SW480 (cell line): ENCODE results near the gene POLR2C.

Experiments
- DNase-seq: peaks from one replicate; pipeline ENCODE4 v3.0.0-alpha.2; 2016; ENCODE audit warnings: low spot score

The POLR2C gene

DNA sequence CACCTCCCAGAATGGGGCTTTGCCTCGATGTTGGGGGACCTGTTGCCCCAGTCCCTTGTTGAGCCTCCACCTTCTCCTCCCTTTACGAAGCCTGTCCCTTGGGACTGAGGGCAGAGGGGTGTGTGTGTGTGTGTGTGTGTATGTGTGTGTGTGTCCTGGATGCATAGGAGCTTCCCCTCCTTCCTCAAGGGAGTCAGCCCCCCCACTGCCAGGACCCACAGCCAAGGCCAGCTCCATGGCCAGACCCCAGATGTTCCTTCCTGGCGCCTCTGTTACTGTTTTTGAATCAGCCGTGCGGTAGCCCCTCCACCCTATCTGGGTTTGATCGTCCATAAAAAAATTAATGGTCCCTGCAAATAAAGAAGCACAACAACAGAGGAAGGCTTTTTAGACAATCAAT, 41.5 kb downstream of the POLR2C start:
- DNase-seq: no peak

DNA sequence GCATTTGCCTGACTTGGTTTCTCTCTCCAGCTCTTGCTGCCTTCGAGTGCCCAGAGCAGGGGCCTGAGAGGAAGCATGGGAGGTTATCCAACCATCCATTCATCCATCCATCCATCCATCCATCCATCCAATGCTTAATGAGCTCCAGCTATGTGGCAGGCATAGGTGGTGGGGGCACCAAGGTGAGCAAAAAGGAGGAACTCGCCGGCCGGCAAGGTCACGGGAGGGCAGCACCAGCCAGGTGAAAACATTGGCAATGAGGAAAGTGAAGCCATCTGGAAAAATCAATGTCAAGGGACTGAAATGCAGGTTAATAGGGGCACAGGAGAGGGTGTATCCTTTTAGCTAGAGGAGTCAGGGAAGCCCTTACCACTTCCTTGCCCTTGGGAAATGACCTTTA, 42.0 kb downstream of the POLR2C start:
- DNase-seq: no peak

- no peak for DNase-seq
These were observed 42.7 kb downstream of the POLR2C start for GRCh38 chr16:57505169-57505568.

DNA sequence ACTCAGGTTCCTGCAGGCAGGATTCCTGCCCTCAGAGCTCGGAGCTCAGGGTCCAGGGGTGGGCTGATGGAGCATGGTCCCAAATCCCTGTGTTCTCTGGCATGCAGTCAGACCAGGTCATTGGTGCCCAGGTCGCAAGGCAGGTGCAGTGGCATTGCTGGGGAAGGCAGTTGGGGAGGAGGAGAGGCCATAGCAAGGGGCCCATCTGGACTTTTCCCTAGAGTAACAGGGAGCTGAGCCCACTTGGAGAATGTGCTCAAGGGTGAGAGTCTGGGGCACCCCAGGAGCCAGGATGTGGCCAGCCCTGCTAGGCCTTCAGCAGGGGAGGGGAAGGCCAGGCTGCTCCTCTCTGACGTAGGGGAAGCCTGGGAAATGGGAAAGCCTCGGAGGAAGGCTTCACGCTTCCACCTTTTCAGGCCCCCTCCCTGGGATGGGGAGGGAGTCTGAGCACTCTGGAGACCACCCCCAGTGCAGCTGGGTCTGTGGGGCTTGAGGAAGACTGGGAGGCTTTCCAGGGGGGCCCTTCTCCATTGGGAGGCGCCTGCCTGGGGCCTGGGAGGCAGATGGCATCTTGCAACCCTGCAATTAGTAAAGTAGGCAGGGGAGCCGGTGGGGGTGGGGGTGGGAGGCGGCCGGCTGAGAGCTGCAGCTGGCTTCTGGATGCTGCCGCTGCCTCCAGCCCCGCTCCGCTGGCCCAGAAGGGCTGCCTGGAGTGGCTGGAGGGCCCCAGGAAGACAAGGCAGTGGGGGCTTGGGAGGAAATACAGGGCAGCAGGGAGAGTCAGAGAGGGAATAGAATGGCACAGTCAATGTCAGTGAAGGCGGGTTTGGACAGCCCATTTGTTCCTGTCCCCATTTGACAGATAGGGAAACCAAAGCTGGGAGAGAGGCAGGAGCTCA, 44.9 kb downstream of the POLR2C start:
- DNase-seq: no peak

DNA sequence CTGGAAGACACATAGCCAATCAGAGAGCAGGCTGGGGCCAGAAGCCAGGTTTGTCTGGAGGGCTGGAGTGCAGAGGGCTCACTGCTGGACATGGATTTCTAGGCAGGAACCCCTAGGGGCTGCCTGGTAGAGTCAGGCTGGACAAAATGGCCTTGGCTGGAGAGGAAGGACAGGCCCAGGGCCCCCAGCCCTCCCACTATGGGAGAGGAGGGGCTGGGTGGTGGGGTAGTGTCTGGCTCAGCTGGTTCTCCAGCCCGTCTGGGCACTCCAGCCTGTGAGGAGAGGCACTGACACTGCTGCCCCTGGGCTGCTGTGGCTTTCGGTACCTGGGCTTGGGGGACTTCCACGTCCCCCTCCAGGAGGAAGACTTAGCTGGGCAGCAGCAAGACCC, 45.6 kb downstream of the POLR2C start:
- no peak for DNase-seq

GRCh38 chr16:57509231-57509923, 46.9 kb downstream of the POLR2C start:
- DNase-seq: no peak

DNA sequence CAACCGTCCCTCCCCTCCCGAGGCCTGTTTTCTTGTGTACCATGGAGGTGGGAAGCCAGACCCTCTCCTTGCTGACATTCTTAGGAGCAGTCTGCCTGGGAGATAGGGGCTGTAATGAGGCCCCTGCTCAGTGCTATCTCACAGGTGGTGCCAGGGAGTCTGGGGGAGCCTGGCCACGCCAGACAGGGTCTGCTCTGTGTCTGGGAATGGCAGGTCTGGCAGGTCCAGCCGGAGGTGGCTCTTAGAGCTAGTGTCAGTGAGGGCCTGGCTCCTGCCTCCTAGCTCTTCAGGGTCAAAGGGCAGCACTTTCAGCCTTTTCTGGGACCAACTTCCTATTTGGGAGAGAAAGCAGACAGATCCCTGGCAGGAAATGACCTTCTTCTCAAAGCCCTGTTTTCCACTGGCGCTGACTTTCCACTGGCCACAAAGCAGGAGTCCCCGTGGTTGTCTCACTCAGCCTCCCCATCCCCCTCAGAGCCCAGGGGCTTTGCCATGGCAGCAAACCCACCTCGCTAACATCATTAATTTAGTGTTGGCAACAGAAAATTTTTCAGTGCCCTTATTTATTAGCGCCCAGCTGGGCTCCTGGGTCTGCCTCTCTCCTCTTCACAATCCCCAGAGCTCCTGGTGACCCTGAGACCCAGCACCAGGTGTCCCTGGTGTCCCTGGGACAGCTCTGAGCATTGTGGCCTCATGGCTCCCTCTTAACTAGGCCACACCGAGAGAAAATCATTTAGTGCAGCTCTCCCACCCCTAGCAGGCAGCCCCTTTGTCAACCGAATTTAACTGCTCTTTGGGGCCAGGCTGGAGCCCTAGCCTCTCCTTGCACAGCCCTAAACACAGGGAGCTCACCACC, 47.8 kb downstream of the POLR2C start:
- DNase-seq: no peak

- DNase-seq: no peak
These were observed 50.0 kb downstream of the POLR2C start for GRCh38 chr16:57512296-57513001.

- no peak for DNase-seq
These were observed 51.1 kb downstream of the POLR2C start for GRCh38 chr16:57513371-57514102.

DNA sequence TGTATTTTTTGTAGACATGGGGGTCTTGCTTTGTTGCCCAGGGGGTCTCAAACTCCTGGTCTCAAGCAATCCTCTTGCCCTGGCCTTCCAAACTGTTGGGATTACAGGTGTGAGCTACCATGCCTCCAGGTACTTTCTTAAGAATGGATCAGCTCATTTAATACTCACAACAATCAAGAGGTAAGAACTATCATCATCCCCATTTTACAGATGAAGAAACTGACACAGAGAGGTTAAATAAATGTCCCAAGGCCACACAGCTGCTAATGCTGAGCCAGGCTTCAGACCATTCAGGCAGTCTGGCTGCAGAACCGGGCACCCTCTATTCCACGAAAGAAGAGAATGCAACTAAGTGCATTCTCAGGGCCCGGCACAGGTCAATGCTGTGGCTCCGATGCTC, 51.9 kb downstream of the POLR2C start:
- DNase-seq: no peak

- no peak for DNase-seq
These were observed 52.5 kb downstream of the POLR2C start for GRCh38 chr16:57514791-57515600.

GRCh38 chr16:57516176-57516725, 53.8 kb downstream of the POLR2C start:
- no peak for DNase-seq

GRCh38 chr16:57516773-57517172, 54.3 kb downstream of the POLR2C start:
- no peak for DNase-seq

GRCh38 chr16:57517397-57518367, 55.2 kb downstream of the POLR2C start:
- no peak for DNase-seq

- DNase-seq: no peak
These were observed 56.0 kb downstream of the POLR2C start for GRCh38 chr16:57518520-57518919.

DNA sequence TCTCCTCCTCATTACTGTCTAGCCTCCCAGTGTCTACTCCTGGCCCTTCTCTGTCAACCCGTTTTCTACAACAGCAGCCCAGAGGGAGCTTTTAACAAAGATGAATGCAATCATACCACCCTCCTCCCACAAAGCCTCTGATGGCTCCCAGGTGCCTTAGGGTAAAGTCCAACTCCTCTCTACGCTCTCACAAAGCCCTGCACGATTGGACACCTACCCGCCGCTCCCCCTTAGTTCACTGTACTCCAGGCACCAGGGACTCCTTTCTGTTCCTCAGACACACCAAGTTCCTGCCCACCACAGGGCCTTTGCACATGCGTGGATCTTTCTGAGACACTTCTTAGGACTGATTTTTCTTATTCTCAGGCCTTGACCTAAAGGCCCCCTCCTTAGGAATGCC, 56.4 kb downstream of the POLR2C start:
- DNase-seq: no peak

- DNase-seq: peak; percentile 23
These were observed 57.4 kb downstream of the POLR2C start for GRCh38 chr16:57519796-57520360.
